NCI-H146 treated with DMSO at 0.1 percent for 48 hours (cell line): ENCODE data around the gene RAPGEF5.

Source experiments
- DNase-seq: peaks from one replicate; lab custom pipeline; 2025; ENCODE audit not compliant: unreplicated experiment; lab: John Stamatoyannopoulos, UW

The RAPGEF5 gene

DNA sequence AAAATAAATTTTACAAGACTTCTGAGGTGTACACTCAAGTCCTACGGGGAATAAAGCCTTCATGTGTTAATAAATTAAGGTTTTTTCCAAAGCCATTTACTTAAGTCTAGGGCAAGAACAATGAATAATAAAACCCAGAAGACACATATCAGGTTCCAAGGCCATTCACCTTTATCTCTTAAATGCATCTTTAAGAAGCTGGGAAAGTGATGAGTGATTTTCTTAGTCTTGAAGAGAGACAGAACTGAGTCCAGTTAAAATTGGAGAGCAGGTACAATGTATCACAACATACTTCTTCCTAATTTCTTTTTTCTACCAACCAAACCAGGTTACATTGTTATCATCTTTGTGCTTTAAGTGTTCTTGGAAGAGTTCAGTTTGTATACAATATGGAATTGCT is 189.5 kb downstream of the RAPGEF5 start:
- no peak for DNase-seq

DNA sequence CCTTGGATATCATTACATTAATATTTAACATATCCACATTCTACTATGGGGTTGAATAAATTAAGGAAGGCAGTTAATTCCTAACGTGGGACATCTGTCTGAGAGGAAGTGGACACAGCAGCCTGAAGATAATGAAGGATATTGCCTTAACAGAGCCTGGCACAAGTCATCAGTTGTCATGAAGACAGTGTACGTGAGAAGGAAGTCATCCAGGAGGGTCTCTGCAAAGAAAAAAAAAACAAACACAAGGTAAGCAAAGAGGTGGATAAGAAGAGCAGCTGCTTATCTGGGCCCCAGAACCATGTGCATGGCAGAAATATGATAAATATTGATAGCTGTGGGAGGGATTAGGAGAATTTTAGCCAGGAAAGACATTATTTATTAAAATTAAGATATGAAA is 190.0 kb downstream of the RAPGEF5 start:
- no peak for DNase-seq

DNA sequence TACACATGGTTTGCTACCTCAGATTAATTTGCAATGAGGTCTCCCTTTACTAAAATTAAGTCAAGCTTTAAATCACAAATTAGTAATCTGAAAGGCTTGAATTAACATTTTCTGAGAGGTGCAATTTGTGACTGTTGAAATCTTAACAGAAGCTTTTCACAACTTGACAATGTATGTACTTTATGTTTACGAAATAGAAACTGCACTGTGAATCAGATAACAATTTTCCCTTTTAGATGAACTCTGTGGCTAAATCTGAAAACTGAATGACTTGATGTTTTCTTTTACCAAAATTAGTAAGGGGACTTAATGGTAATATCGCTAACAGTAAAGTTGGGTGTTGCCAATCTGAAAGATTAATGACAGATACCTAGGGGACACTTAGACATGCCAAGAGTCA is 197.6 kb downstream of the RAPGEF5 start:
- DNase-seq: no peak

DNA sequence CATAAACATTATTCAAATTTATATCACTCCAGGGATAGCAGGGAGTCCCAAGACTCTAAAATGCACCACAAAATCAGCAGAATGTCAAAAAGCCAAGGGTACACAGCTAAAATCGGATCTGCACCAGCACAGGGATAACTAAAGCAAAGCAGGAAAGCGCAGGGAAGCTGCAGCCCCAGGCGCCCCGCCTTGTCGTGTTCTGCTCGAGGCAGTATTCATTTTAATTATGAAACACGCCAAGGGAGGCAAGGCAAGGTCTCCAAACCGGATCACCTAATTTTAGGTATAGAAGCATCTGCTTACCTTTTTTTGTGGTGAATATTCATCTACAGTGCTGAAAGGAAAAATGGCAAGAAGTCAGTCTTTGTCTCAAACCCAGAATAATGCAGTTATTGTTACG is 199.4 kb downstream of the RAPGEF5 start:
- DNase-seq: no peak

DNA sequence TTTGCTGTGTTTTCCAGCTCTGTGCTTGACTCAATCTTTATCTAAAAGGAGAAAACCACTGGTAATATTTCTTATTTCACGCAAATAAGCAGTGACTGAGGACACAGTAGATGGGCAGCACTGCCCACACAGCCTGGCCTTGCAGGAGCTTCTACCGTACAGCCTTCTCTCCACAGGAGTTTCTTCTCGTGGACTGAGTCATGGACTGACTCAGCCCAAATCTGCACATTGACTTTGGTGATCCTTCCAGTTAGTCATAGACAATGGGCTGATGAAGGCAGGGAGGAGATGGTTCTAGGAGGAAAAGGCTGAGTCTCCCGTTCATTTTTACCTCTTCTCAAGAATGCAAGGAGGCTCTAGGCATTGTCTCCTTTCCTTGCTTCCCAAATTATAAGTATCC is 200.7 kb downstream of the RAPGEF5 start:
- DNase-seq: no peak

DNA sequence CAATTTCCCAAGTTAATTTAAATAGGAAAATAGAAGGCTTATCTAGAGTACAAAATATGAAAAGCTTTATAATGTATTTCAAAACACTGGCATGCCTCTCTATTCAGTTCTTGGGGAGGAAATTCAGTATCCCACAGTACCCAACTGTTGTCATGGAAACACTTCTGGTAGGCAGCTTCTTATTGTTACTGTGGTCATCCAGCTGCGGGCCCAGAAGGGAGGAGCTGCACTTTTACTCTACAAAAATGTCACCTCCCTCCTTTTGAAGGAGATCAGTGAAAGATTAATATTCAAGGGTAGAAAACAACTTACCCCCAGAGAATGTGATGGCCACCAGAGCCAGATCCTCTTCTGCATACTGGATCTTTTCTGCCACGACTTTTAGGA is 202.8 kb downstream of the RAPGEF5 start:
- DNase-seq: no peak

DNA sequence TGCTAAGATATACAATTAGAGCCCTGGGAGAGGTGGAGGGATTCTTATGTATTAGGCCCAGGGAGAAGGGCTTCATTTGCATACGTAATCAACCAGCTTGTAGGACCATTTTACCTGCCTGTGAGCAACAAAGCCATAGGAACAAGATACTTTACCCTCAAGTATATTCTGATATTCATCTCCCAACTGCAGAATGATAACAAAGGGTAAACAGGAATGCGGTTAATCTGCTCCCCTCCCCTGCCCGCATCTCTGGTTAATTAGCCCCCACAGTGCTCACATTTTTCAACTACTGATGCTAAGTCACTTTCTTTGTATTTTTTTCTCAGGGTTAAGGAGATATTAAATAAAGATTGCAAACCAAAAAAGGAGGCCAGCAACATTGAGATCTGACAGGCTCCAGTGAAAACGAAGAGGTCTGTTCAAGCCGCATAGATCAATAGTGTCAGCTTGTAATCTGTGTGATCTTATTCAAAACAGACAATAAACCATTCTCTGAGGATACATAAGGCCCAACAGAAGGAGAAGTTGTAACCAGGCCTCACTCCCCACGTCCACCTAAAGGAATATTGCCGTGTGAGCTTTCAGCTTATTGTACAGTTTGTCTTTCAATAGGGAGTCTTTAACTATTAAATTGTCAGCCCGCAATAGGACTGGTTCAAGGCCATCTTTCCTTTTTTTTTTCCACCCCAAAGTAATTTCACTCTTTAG is 203.4 kb downstream of the RAPGEF5 start:
- DNase-seq: no peak

DNA sequence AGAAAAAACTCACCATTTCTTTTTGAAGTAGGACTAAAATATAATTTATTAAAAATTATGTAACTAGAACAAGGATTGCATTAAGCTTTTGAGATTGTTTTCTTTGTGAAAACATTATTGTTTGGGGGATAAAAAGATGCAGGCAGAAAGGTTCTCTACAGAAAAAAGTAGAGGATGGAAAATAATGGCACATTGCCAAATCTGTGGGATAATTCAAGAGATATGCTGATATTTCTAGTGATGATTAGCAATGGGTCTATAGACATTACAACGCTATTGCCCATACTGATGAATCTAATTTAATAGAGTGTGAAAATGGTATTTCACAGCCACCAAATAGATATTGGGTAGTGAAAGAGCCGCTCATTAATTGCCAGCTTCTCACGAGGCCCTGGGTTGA is 204.3 kb downstream of the RAPGEF5 start:
- DNase-seq: no peak

DNA sequence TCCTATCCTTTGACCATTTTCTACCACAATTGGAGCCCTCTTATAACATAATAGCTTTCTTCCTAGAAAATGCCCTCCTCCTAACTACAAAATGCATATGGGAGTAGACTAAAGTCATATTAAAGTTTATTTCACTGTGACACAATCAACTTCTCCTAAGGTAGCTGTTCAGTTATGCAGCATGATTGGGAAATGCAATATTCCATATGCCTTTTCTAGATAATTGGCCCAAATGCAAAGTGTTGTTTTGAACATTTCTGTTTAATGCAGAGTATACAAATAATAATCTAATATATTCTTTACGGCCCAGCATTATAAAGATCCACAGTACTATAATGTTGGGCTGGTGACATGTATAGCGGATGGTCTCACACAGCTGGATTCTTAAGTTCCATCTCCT is 205.1 kb downstream of the RAPGEF5 start:
- DNase-seq: no peak

DNA sequence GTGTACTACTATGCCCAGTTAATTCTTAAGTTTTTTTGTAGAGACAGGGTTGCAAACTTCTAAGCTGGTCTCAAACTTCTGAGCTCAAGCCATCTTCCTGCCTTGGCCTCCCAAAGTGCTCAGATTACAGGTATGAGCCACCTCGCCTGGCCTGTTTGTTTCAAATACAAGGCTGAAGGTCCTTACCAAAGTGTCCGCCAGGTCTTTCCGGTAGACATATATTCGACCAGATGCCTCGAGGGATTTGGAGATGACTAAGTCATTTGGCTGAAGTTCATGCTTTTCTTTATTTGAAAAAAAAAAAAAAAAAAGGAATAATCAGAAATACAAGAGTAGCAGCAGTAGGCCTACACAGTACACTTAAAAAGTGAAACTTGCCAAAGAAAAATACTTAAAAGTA is 206.7 kb downstream of the RAPGEF5 start:
- no peak for DNase-seq

DNA sequence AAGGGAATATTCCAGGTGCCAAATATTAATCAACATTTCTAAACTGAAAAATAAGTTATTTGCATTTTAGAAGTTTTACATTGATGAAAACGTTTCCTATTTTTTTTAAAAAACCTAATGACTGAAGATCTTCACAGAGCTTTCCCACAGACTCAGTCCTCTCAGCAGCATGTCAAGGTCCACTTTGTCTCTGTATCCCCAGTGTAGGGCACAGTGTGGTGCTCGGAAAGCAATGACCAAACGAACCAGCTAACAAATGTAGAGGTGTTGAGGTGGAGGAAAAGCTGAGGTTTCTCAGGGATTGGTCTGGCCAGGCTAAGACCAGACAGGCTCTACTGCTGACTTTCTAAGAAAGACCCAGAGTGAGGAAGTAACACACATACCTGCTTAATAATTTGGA is 209.1 kb downstream of the RAPGEF5 start:
- no peak for DNase-seq

DNA sequence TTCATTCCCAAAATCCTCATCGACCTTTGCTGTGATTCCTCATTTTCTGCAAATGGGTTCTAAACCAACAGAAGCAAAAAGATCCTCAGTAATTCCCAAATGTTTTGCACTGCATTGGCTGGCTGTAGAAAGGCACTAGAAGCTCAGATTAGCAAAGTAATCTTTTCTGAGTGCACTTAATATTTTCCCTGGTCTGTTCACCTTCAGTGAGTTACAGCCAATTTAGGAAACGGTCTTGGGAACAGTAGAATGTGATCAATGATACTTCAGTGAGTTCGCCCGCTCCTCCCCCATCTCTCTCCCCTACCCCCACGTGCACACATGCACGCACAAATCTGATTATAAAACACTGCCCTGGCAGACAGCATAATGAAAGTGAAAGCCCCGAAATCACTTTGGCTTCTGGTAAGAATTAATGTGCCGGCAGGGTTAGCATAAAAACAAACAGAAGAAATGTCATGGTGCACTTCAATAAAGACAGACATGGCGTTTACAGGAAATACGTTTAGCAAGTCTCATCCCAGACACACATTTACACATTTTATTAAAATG is 209.9 kb downstream of the RAPGEF5 start:
- DNase-seq: no peak

DNA sequence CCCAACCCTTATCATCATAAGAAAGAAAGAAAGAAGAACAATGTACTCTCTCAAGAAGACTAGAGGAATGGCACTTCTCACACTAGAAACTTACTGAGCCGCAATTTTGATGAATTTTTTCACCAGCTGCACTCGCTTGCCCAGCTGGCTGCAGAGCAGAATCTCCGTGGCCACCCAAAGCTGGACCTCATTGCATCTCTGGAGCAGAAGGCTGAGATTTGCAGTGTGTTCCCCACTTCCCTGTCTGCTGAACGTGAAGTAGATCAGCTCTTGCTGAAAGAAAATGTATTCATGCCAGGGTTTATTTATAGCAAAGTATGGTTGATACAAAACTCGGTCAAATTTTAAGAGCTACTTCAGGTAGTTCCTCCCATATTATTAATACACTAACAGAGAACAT is 212.0 kb downstream of the RAPGEF5 start:
- no peak for DNase-seq

DNA sequence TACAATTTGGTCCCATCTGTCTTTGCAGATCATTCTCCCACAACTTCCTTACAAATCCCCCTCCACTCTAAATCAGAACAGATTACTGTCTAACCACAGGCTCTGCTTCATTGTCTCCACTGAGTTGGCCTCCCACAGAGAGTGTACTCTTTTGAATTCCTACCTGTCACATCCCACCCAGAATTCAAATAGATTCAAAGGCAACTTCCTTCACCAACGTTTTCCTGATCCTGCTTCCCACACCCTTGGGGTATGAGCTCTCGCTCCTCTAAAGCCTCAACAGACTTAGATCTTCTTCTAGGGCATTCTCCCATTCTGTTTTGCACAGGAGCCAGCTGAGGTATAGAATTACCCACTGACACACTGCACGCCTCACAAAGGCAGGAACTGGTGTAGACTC is 213.5 kb downstream of the RAPGEF5 start:
- DNase-seq: no peak

DNA sequence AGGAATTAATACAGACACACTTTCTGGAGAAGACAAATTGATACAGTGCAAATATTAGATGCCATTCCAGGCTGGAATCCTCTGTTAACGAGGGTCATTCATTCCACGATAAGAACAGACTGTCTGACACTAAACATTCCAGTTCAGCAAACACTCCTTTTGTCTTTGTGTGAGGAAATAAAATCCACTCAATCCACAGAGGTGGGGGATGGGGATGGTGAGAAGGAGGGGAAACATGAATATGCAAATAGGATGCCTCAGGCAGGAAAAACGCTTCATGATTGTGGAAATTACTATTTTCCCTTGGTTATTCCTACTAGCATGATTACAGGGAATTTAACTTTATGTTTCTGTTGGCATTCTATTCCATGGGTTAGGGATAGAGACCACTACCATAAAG is 214.4 kb downstream of the RAPGEF5 start:
- no peak for DNase-seq

DNA sequence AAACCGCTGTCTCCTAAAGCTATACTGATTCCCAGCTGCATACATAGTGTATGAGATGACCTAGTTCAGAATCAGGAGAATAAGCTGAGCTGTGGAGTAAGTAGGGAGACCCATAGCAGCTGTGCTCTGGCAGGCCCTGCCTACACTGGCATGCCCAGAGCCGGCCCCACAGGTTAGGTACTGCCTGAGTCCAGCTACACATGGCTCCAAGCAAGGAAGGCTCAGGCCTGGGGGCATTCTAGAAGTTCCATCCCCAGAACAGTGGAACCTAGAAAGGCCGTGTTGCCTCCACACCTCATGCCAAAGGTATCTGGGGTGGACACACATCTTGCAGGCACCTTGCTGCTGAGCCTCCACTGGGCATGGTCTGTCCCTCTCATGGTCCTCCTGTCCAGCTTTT is 215.6 kb downstream of the RAPGEF5 start:
- DNase-seq: no peak

DNA sequence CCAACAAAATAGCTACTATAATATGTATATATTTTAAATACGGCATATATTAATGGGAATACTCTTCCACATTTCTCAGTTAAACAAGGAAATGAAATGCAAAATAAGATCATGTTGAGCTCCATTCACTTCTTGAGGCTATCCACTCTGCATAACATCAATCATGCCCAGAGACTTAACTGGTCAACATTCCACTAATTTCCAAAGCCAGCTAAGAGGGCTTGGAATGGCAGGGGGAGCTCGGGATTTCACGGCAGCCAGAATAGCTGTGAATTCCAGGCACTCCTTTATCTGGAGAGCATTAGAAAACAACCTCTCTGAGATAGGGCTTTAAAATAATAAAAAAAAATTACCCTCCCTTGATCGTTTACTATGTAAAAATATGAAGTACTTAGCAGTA is 216.4 kb downstream of the RAPGEF5 start:
- no peak for DNase-seq

DNA sequence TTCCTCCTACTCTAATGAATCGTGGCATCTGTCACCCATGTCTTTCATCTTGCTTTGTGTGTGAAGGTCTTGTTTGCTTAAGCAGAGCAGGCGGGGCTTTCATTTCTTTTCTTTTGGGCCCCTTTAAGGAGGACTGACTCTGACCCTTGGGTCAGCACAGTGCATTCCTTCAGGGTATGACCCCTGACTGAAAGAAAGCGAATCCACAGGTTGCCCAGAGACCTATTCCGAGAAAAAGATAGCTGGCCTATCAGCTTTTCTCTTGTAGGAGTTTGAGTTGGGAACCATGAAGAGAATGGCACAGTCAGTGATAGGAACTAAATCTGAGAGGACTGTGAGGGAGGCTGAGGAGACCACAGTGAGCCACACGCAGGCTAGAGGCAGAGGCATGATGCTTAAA is 218.1 kb downstream of the RAPGEF5 start:
- DNase-seq: no peak

DNA sequence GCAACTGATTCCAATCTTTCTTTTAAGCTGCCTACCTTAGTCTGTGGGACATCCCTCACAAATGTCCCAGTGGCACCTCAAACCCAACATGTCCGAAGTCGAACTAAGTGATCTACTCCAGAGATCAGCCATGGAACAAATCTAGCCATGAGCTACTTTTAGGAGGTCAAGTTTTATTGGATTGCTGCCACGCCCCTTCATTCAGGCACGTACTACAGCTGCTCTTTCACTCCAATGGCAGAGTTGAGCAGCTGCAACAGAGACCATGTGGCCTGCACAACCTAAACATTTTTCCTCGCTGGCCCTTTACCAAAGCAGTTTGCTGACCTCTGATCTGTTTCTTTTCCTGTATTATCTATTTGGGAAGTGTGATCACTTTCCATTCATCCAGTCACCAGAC is 218.8 kb downstream of the RAPGEF5 start:
- DNase-seq: no peak

DNA sequence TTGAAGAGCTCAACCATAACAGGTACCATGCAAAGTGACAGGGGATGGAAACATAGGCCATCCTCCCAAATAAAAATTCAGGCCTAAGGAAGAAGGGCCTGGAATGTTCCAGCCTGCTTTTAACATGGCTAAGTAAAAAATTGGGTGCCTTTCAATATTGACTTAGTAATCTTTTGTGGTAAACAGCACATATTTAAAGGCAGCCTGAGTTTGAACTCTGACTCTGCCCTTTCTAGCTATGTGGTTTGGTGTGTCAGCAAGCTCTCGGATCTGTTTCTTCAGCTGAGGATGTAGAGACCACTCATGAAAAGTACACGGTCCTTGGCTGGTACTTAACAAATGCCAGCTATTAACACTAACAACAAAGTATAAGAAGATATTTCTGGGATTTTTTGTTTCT is 219.5 kb downstream of the RAPGEF5 start:
- DNase-seq: no peak

DNA sequence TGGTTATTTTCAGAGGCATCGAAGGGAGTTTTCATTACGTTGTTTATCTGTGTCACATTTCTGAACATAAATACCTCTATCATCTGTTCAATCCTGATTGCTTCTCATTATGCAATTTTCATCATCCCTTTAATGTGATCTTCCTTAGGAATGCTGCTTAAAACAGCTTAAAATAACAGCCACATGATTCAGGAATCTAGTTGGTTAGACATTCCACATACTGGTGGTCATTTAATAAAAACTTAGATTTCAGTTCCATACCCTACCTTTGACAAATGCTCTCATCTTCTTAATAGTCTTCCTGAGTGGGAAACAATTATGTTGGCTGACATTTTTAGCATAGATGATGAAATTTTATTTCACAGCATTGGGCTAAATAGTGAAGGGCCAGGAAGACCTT is 219.9 kb downstream of the RAPGEF5 start:
- DNase-seq: no peak

DNA sequence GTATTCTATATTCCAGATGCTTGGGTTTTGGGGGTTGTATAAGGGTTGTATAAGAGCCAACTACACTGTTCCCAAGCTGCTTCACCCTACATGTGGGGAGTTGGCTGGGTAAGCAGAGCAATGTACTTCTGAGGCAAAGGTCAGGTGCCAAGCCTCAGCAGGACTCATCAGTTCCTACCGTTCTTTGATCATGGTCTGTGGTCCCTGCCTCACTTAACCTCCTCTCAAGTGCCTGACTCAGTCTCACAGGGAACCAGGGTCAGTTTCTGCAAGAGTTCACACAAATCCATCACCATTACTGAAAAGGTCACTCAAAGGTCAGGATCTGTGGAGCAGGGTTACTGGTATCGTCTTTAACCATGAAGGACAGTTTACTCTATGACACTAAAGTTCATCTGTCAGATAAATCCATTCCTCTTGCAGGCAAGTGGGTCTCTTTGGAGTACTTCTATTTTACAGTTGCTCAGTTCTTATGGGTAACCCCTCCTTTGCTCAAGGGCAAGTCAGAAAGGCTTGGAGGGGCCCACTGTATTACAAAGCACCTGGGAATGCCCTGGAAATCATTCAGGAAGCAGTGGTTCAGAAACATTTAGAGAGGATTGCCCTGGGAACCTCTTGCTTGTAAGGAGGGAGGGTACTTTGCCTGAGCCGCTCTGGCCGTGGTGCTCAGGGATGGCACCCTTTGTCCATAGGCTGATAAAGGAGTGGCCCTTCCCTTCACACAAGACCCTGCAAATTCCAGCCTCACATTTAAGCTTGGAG is 227.0 kb downstream of the RAPGEF5 start:
- no peak for DNase-seq

DNA sequence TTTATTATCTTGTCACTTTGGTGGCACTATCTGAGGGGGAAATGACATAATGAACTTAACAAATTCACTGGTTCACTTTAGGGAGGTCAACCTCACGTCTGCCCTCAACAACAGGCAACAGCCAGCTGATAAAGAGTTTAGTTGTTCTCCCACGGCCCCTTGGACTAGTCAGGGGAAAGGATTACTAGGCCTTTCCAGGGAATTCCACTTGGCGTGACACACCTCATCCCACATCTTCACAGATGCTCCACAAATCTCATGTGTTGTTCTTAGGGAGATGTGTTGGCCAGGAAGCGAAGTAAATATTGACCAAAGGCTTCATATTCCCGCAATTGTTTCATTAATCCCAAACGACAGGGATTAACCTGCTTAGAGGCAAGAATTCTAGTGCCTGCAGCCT is 227.8 kb downstream of the RAPGEF5 start:
- no peak for DNase-seq
